A549 (cell line): ENCODE data around the gene IQGAP2. TPM values are rescaled to one million over a fixed set of nuclear protein-coding genes. Genes with fewer than 3 reads are reported as not detected.

Experiments used
- ATAC-seq, 2 experiments: fragments of 200-7000 bp in 1 of 2; fragments of >200 bp in 1 of 2; cut with Nextera tagmentation in 1 of 2; cut with Tn5 transposase in 1 of 2; 3 replicates each; pipeline versions ENCODE4 v1.8.0 to v1.9.1; 2018 to 2020; ENCODE audit warnings: mild to moderate bottlenecking in 1 of 2, moderate library complexity in 1 of 2
- CTCF ChIA-PET: fragments of 300-600 bp; sonication (Branson Sonifier 250); formaldehyde crosslinking; extraction: SDS; loops from one replicate; lab custom pipeline; 2021; ENCODE audit warnings: antibody characterized with exemption, inconsistent platforms; lab: Yijun Ruan, JAX
- POLR2A ChIA-PET: fragments of 350-600 bp; formaldehyde crosslinking; extraction: SDS; loops from one replicate; lab custom pipeline; 2021; ENCODE audit warnings: antibody characterized with exemption, inconsistent platforms; lab: Yijun Ruan, JAX
- DNase-seq, 2 experiments: peaks; one replicate each; pipeline versions ENCODE4 v3.0.0 to v3.0.0-alpha.2; 2011 to 2016; ENCODE audit warnings: low read depth in 1 of 2, low spot score in 1 of 2
- FAIRE-seq: peaks from 2 replicates; lab custom pipeline; 2011; peaks lifted over from hg19 to GRCh38; lab: Jason Lieb, UNC
- H3K27ac ChIP-seq, 2 experiments: fragments of >200 bp; sonication (Bioruptor Twin); formaldehyde crosslinking; 3 replicates each; pipeline ENCODE4 v1.5.1; 2016 to 2017
- H3K4me1 ChIP-seq: fragments of >200 bp; sonication (Bioruptor Twin); formaldehyde crosslinking; 3 replicates; pipeline ENCODE4 v1.6.1; 2016
- H3K4me2 ChIP-seq: fragments of >200 bp; sonication (Bioruptor Twin); formaldehyde crosslinking; 3 replicates; pipeline ENCODE4 v1.6.1; 2016
- H3K4me3 ChIP-seq: fragments of >200 bp; sonication (Bioruptor Twin); formaldehyde crosslinking; 3 replicates; pipeline ENCODE4 v1.5.1; 2016
- H3K9me3 ChIP-seq: fragments of >200 bp; sonication (Bioruptor Twin); formaldehyde crosslinking; 3 replicates; pipeline ENCODE4 v1.6.1; 2016
- ATOH8 ChIP-seq: fragments of 250-450 bp; sonication (Bioruptor Pico); IDR thresholded peaks from 2 replicates; pipeline ENCODE4 v1.5.0; 2020; ENCODE audit warnings: low read depth, mild to moderate bottlenecking, moderate library complexity
- BCL3 ChIP-seq: fragments of >200 bp; sonication (Bioruptor Twin); formaldehyde crosslinking; IDR thresholded peaks from 3 replicates; pipeline ENCODE4 v1.6.1; 2016
- CBX8 ChIP-seq: fragments of 200-600 bp; sonication (generic); IDR thresholded peaks from 2 replicates; pipeline ENCODE4 v1.6.1; 2016
- E2F6 ChIP-seq: IDR thresholded peaks from 2 replicates; pipeline ENCODE4 v1.6.1; 2012; ENCODE audit warnings: low read depth, borderline replicate concordance
- EHMT2 ChIP-seq: fragments of 200-600 bp; sonication (generic); IDR thresholded peaks from 2 replicates; pipeline ENCODE4 v1.6.1; 2016; ENCODE audit warnings: antibody characterized with exemption, low read depth, mild to moderate bottlenecking, moderate library complexity
- FOSL2 ChIP-seq, 2 experiments: fragments of 450-650 bp in 1 of 2; fragments of >200 bp in 1 of 2; sonication (Bioruptor Twin) in 1 of 2; formaldehyde crosslinking; IDR thresholded peaks; 2 replicates each; pipeline versions ENCODE4 v1.5.0 to v1.6.1; 2016 to 2020; ENCODE audit warnings: mild to moderate bottlenecking in 1 of 2, moderate library complexity in 1 of 2
- FOXS1 ChIP-seq: fragments of 250-450 bp; sonication (Bioruptor Pico); IDR thresholded peaks from 2 replicates; pipeline ENCODE4 v1.5.0; 2020; ENCODE audit warnings: mild to moderate bottlenecking, moderate library complexity
- JUN ChIP-seq, 2 experiments: fragments of >200 bp; sonication (Bioruptor Twin); formaldehyde crosslinking; IDR thresholded peaks; 2 replicates in 1 of 2; 3 replicates in 1 of 2; pipeline ENCODE4 v1.6.1; 2016 to 2017
- NFE2L2 ChIP-seq: fragments of 150-350 bp; conservative IDR thresholded peaks from 2 replicates; pipeline ENCODE4 v1.6.1; 2014; ENCODE audit warnings: low read length
- NPAS2 ChIP-seq: fragments of 250-450 bp; sonication (Bioruptor Pico); IDR thresholded peaks from 2 replicates; pipeline ENCODE4 v1.8.0; 2022; ENCODE audit warnings: mild to moderate bottlenecking, moderate library complexity, borderline replicate concordance
- NR3C1 ChIP-seq: fragments of >200 bp; sonication (Bioruptor Twin); formaldehyde crosslinking; IDR thresholded peaks from 3 replicates; pipeline ENCODE4 v1.6.1; 2017
- PBX3 ChIP-seq: IDR thresholded peaks from 2 replicates; pipeline ENCODE4 v1.6.1; 2012
- POLR2A ChIP-seq: IDR thresholded peaks from 2 replicates; pipeline ENCODE4 v1.6.1; 2012; ENCODE audit warnings: mild to moderate bottlenecking, low read length
- RAD21 ChIP-seq, 2 experiments: fragments of >200 bp in 1 of 2; sonication (Bioruptor Twin) in 1 of 2; formaldehyde crosslinking in 1 of 2; IDR thresholded peaks in 1 of 2; conservative IDR thresholded peaks in 1 of 2; 2 replicates in 1 of 2; 3 replicates in 1 of 2; pipeline ENCODE4 v1.6.1; 2012 to 2018; ENCODE audit warnings: inconsistent platforms in 1 of 2
- RCOR1 ChIP-seq: fragments of 150-350 bp; IDR thresholded peaks from 2 replicates; pipeline ENCODE4 v1.6.1; 2014; ENCODE audit warnings: antibody characterized with exemption, low read length, low read depth
- REST ChIP-seq: fragments of 200-600 bp; sonication (generic); IDR thresholded peaks from 2 replicates; pipeline ENCODE4 v1.6.1; 2016; ENCODE audit warnings: antibody characterized with exemption, mild to moderate bottlenecking, moderate library complexity
- RFX5 ChIP-seq: fragments of 450-650 bp; IDR thresholded peaks from 2 replicates; pipeline ENCODE4 v1.7.1; 2014; ENCODE audit warnings: antibody characterized with exemption, mild to moderate bottlenecking, moderate library complexity
- ZC3H11A ChIP-seq: fragments of 450-650 bp; IDR thresholded peaks from 2 replicates; pipeline ENCODE4 v1.6.1; 2014; ENCODE audit warnings: antibody characterized with exemption, mild to moderate bottlenecking
- WGBS: methylation state at CpG from one replicate; pipeline ENCODE4 v1.1.6; 2017; ENCODE audit errors: missing lambda C conversion rate; 5-methylcytosine and 5-hydroxymethylcytosine counted together
- polyA plus RNA-seq, 4 experiments: library from polyadenylated mRNA; depleted of rRNA in 3 of 4; stranded (reverse); fragments of >200 nt; fragmentation: RNase III in 1 of 4; extraction: RNeasy Plus Mini Kit Qiagen cat#74134 plus additional on column Dnase treatment in 1 of 4; gene quantifications; 2 replicates in 3 of 4; 3 replicates in 1 of 4; pipeline ENCODE4 v1.2.3, GENCODE V29; 2011 to 2017

The IQGAP2 gene
- polyA plus RNA-seq, 2 of the 4 experiments (the other 2 are of a cell fraction) = 5.3 to 10.1 TPM

DNA sequence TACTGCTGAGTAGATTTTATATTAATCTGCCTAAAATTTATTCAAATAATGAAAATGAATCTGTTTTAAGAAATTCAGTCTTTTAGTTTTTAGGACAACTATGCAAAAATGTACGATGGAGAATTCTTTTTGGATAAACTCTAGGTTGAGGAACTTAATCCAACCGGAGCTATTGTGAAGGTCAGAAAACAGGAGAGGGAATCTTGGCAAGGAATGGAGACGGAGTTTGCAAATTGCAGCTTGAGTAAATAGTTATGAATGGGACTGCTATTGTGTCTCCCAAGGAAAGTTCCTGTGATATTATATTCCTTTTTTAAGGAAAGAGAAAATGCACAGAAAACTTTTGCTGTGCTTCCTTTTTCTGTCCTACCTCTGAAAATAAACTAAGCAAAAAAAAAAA, 67.9 kb downstream of the IQGAP2 start:
- peak overlapping the region; percentile 72 to 87 for H3K27ac ChIP-seq
- DNase-seq (no peak), FAIRE-seq (no peak), ATAC-seq (no peak)
- ChIA-PET POLR2A (no interaction called here), CTCF (interaction anchor here (0.6 to 3.4 kb wide), 3 partner anchors 11 to 65 kb away, joined by 3 to 9 read pairs (median 4); no protein-coding TSS in a partner anchor)
- no peaks in the 10 kb centered on the region for H3K9me3 ChIP-seq
- no peak overlapping the region for H3K4me3 ChIP-seq
- peak overlapping the region; percentile 46; the same call in 2 of the 3 replicates for H3K4me2 ChIP-seq
- peaks cover 37% of the 10 kb centered on the region for H3K4me1 ChIP-seq
- 37% methylated on average over 3 of the region's 3 CpGs for WGBS
- no peak for TF ChIP-seq EHMT2
- TF ChIP-seq RCOR1 = no peak

- 18% methylated on average over 1 of the region's 1 CpG for WGBS
- peaks cover 41% of the 10 kb centered on the region for H3K4me1 ChIP-seq
- FAIRE-seq (no peak), DNase-seq (no peak), ATAC-seq (no peak)
- POLR2A ChIA-PET = no interaction called here
- H3K9me3 ChIP-seq = no peaks in the 10 kb centered on the region
- H3K27ac ChIP-seq = peak overlapping the region; percentile 72 to 87
- CTCF ChIA-PET = interaction anchor here (0.6 to 3.4 kb wide), 2 partner anchors 14 to 65 kb away, joined by 3 to 9 read pairs; no protein-coding TSS in a partner anchor
- no peak for TF ChIP-seq CBX8
- no peak overlapping the region for H3K4me3 ChIP-seq
- peak overlapping the region; percentile 46 for H3K4me2 ChIP-seq
These were observed 68.3 kb downstream of the IQGAP2 start for GRCh38 chr5:76471406-76471805.

GRCh38 chr5:76471987-76472334, 68.9 kb downstream of the IQGAP2 start:
- POLR2A ChIA-PET = no interaction called here
- DNase-seq (no peak), ATAC-seq (peak in 1 of 2 experiments; percentile 58; a peak in 3 of 6 replicates), FAIRE-seq (no peak)
- TF ChIP-seq FOXS1 (CRISPR knock-in tag) (no peak), RAD21 (conservative IDR thresholded peaks at IDR 0.05 in 1 of 2, IDR thresholded peaks at IDR 0.05 in 1 of 2) (no peak), NPAS2 (no peak), E2F6 (no peak), RFX5 (no peak), REST (no peak), ATOH8 (no peak), JUN (IDR thresholded peaks at IDR 0.05) (no peak), FOSL2 (IDR thresholded peaks at IDR 0.05) (no peak), FOSL2 (CRISPR knock-in tag; IDR thresholded peaks at IDR 0.05) (no peak), ZC3H11A (no peak), BCL3 (no peak), PBX3 (no peak), POLR2A (no peak), NFE2L2 (no peak), NR3C1 (no peak)
- 54% methylated on average over 5 of the region's 6 CpGs for WGBS
- peak overlapping the region; percentile 72 to 87 for H3K27ac ChIP-seq
- H3K4me1 ChIP-seq = peaks cover 42% of the 10 kb centered on the region
- H3K4me2 ChIP-seq = peak overlapping the region; percentile 46
- H3K9me3 ChIP-seq = no peaks in the 10 kb centered on the region
- no peak overlapping the region for H3K4me3 ChIP-seq
- CTCF ChIA-PET = interaction anchor here (3.4 kb wide), 1 partner anchor 13 kb away, joined by 9 read pairs; no protein-coding TSS in a partner anchor
